ENCODE results near the gene TCP11X1.
"Not testable (repeated sequence)": the region's sequence is repeated elsewhere in the genome, so short reads cannot be mapped to it uniquely, and the experiment has no call there.

TCP11X1 gene

DNA sequence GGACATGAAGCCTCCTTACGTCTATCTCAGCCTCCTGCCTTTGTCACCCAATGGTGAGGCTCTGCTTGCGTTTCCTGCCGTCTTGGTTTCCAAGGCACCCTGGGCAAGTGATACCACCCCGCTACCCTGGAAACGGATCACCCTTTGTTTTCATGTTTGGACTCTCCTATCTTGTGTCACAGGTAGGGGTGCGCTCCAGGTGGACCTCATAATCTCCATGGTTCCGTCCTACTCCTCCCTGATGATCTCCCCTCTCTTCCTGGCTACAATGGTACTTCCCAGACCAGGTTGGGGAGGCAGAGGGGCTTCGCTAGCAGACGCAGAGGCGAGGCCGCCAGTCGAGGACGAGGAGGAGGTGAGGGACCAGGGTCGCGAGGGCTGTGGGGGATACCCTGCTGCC is at the start of gene TCP11X1:
TSS of gene TCP11X1 (plus strand) at position 316 of the 400 bp plus-strand sequence.
- not testable (repeated sequence) for DNase-seq (ENCODE audit: low read depth in 2 of 2)

DNA sequence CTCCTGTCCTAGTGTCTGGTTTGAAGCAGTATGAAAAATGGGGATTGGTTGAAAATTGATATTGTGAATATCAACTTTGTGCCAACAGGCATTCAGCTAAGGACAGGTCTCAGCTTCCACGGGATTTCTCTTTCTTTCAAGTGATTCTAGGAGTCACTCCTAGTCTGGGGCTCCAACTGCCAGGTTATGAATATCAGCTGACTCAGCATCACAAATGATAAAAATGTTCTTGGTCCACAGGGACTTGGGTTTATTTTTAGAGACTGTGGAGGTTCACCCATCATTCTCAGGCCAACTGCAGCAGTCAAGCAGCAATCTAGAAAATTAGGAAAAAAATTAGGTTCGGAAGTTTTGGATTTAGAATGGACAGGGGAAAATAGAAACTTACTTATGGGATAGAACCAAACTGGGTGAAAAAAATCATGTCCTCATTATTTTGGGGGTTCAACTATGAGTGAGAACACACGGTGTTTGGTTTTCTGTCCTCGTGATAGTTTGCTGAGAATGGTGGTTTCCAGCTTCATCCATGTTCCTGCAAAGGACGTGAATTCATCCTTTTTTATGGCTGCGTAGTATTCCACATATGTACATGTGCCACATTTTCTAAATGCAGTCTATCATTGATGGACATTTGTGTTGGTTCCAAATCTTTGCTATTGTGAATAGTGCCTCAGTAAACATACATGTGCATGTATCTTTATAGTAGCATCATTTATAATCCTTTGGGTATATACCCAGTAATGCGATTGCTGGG is 29.0 kb upstream of the TCP11X1 start:
- DNase-seq (ENCODE audit: low read depth in 2 of 2): no peak

DNA sequence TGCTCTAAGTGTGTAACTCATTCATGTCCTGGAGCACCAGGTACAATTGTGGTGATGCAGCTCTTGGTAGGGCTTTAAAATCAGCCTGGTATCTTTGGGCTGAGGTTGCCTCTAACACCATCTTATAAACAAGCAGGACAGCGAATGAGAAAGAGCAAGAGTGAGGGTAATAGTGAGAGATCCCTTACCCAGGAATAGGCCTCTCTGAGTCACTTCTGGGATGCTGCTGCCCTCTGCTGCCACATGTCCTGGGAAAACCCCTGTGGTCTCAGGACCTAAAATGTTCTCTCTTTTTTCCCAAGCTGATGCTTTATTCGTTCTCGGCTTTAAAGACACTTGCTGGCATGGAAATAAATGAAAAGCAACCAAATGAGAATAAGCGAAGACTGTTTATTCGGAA is 7.2 kb upstream of the TCP11X1 start:
- not testable (repeated sequence) for DNase-seq (ENCODE audit: low read depth in 2 of 2)

DNA sequence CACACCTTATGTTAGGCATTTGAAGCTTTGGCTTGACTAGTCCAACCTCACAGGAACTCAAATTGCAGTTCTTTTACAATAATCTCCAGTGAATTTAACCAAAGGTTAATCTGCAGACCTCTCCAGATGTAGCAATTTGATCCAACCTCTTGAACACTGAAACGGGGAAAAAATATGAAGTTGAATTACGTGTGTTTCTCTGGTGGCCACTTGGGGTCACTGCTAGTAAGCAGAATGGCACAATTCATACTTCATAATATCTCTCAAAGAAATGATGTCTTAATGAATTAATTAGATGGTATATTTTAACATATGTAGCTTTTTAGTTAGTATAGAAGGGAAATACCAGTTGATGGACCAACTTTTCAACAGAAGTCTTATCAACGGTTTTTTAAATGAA is 1.4 kb downstream of the TCP11X1 start:
- DNase-seq (ENCODE audit: low read depth in 2 of 2): not testable (repeated sequence)

DNA sequence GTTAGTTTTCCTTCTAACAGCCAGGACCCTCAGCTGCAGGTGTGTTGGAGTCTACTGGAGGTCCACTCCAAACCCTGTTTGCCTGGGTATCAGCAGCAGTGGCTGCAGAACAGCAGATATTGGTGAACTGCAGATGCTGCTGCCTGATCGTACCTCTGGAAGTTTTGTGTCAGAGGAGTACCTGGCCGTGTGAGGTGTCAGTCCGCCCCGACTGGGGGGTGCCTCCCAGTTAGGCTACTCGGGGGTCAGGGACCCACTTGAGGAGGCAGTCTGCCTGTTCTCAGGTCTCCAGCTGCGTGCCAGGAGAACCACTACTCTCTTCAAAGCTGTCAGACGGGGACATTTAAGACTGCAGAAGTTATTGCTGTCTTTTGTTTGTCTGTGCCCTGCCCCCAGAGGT is 20.6 kb downstream of the TCP11X1 start:
- not testable (repeated sequence) for DNase-seq (ENCODE audit: low read depth in 2 of 2)

DNA sequence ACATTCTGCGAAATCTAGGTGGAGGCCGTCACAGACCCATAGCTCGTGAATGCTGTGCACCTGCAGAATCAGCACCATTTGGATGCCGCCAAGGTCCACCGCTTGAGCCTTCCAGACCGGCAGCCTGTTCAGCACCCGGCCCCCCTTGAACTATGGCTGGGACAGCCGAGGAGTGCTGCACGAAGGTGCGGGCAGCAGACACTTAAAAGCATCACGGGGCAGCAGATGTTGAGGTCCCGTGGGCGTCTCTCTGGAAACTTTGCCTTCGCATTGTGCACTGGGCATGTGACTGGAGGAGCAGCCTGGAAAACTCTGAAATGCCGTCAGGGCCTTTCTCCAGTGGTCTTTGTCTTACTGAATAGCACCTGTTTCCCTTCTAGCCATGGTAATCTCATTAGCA is 25.2 kb downstream of the TCP11X1 start:
- not testable (repeated sequence) for DNase-seq (ENCODE audit: low read depth in 2 of 2)

DNA sequence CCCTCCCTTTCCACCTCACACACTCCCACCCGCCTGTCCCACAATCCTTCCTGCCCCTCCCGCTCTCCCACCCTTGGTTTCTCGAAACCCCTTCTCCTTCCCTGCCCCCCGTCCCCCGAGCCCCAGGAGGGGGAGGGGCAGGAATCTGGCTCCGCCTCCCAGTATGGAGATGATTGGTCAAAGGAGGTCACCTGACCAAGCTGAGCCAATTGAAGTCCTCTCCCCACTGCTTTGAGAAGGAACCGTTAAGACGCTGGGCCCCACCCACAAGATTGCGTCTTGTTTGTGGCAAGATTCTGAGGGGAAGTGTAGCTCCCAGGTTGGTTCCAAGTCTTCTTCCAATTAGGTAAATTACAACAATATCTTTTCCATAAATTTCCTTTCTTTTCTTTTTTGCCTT is 31.8 kb downstream of the TCP11X1 start, which contains the start of gene NXF2:
TSS of gene NXF2 (plus strand) at position 275 of the 400 bp plus-strand sequence. CDS start 59,912 bp downstream, outside the sequence.
- DNase-seq (ENCODE audit: low read depth in 2 of 2): not testable (repeated sequence)

DNA sequence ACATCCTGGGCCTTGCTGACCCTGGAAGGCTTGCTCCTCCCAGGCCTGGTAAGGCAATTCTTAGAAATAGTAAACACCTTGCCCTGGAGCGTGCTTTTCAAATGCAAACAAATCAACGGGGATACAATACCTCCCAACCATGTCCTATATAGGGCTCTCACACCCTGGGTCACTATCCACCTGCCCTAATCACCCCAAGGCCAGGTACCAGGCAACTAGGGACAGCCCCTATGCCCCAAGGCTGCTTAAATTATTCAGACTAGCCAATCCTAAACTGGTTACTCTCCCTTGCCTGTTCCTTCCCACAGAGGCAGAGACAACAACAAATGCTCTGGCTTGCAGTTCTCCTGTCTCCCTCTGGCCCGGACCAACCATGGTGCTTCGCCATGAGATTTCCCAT is 57.1 kb downstream of the TCP11X1 start:
- DNase-seq (ENCODE audit: low read depth in 2 of 2): not testable (repeated sequence)
